Measurements from ENCODE around the gene ZC3H18.
A peak's percentile ranks its signal among the peaks of the same experiment; 100 is the strongest.

- TF ChIP-seq, protein P1, sequence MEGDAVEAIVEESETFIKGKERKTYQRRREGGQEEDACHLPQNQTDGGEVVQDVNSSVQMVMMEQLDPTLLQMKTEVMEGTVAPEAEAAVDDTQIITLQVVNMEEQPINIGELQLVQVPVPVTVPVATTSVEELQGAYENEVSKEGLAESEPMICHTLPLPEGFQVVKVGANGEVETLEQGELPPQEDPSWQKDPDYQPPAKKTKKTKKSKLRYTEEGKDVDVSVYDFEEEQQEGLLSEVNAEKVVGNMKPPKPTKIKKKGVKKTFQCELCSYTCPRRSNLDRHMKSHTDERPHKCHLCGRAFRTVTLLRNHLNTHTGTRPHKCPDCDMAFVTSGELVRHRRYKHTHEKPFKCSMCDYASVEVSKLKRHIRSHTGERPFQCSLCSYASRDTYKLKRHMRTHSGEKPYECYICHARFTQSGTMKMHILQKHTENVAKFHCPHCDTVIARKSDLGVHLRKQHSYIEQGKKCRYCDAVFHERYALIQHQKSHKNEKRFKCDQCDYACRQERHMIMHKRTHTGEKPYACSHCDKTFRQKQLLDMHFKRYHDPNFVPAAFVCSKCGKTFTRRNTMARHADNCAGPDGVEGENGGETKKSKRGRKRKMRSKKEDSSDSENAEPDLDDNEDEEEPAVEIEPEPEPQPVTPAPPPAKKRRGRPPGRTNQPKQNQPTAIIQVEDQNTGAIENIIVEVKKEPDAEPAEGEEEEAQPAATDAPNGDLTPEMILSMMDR (IDR thresholded peaks at IDR 0.05 in 2 of 3, conservative IDR thresholded peaks at IDR 0.05 in 1 of 3; ENCODE audit: control insufficient read depth in 2 of 3, extremely low read depth in 1 of 3, insufficient read depth in 1 of 3, low read depth in 3 of 3, low read length in 3 of 3): no peak
- no peak for TF ChIP-seq POLR2AphosphoS2 (IDR thresholded peaks at IDR 0.05; ENCODE audit: low read depth, low read length)
- TF ChIP-seq RB1 (IDR thresholded peaks at IDR 0.05; ENCODE audit: borderline replicate concordance): no peak
- no peak for TF ChIP-seq POLR2AphosphoS5 (IDR thresholded peaks at IDR 0.05; ENCODE audit: low read length)
- no peak for TF ChIP-seq SPI1 (IDR thresholded peaks at IDR 0.05; ENCODE audit: borderline replicate concordance, insufficient read depth, low read depth, low read length)
- no peak for TF ChIP-seq SUPT20H (IDR thresholded peaks at IDR 0.05; ENCODE audit: borderline replicate concordance, control insufficient read depth, low read depth, low read length)
- TF ChIP-seq ZBTB33 (IDR thresholded peaks at IDR 0.05): no peak
- TF ChIP-seq EZH2 (IDR thresholded peaks at IDR 0.05; ENCODE audit: borderline replicate concordance, control insufficient read depth, low read depth, low read length): no peak
- TF ChIP-seq NRF1 (conservative IDR thresholded peaks at IDR 0.05; ENCODE audit: low read depth, low read length): no peak
- TF ChIP-seq SIN3A (IDR thresholded peaks at IDR 0.05; ENCODE audit: low read depth, low read length): no peak
- TF ChIP-seq RAD21 (IDR thresholded peaks at IDR 0.05; ENCODE audit: insufficient read depth, low read depth, low read length): no peak
- no peak for TF ChIP-seq PKNOX1 (IDR thresholded peaks at IDR 0.05)
- TF ChIP-seq TCF12 (IDR thresholded peaks at IDR 0.05; ENCODE audit: low read depth, low read length): 0 out of 2 replicates have a peak, but pooled peaks have one; percentile 59
- TF ChIP-seq GABPA (IDR thresholded peaks at IDR 0.05; ENCODE audit: low read depth): no peak
Observed at GRCh38 chr16:88662222-88662842, 92.1 kb downstream of the ZC3H18 start.

Measured in GM12878 (cell line).